ENCODE results near the gene BRCA2.
A peak's percentile ranks its signal among the peaks of the same experiment; 100 is the strongest.

Gene BRCA2

DNA sequence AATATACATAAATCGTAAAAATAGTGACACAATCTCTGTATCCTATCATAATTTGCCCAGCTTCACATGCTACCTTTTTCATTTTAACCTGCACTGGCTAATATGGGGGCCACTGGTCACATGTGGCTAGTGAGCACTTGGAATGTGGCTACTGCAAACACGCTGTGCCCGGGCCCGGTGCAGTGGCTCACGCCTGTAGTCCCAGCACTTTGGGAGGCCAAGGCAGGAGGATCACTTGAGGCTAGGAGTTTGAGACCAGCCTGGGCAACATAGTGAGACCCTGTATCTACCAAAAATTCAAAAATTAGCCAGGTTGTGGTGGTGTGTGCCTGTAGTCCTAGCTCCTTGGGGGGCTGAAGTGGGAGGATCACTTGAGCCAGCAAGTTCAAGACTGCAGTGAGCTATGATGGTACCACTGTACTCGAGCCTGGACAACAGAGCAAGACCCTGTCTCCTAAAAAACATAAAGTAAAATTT is 114.2 kb downstream of the BRCA2 start:
- no peaks in the 10 kb centered on the region for H3K27me3 ChIP-seq (replicated peaks; ENCODE audit: insufficient read depth, low read length)
- peak overlapping the region; percentile 92; the same call in 1 of the 2 replicates for H3K27ac ChIP-seq (ENCODE audit: low read length)
- TF ChIP-seq, protein P1, sequence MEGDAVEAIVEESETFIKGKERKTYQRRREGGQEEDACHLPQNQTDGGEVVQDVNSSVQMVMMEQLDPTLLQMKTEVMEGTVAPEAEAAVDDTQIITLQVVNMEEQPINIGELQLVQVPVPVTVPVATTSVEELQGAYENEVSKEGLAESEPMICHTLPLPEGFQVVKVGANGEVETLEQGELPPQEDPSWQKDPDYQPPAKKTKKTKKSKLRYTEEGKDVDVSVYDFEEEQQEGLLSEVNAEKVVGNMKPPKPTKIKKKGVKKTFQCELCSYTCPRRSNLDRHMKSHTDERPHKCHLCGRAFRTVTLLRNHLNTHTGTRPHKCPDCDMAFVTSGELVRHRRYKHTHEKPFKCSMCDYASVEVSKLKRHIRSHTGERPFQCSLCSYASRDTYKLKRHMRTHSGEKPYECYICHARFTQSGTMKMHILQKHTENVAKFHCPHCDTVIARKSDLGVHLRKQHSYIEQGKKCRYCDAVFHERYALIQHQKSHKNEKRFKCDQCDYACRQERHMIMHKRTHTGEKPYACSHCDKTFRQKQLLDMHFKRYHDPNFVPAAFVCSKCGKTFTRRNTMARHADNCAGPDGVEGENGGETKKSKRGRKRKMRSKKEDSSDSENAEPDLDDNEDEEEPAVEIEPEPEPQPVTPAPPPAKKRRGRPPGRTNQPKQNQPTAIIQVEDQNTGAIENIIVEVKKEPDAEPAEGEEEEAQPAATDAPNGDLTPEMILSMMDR (IDR thresholded peaks at IDR 0.05; ENCODE audit: low read length), result no peak
- no peak for TF ChIP-seq EZH2phosphoT487 (IDR thresholded peaks at IDR 0.05; ENCODE audit: low read length)
- no peak for TF ChIP-seq EZH2 (optimal IDR thresholded peaks at IDR 0.05; ENCODE audit: low read depth, low read length)
- no peak overlapping the region for H2AFZ ChIP-seq (ENCODE audit: low read length)
- peaks cover 23% of the 10 kb centered on the region for H3K4me1 ChIP-seq (ENCODE audit: low read length)
- no peaks in the 10 kb centered on the region for H3K9me2 ChIP-seq (replicated peaks; ENCODE audit: insufficient read depth, low read length)
- no peaks in the 10 kb centered on the region for H3K9me3 ChIP-seq (replicated peaks; ENCODE audit: insufficient read depth, low read length)
- peaks cover 22% of the 10 kb centered on the region for H3F3A ChIP-seq (ENCODE audit: insufficient read depth, low read length)
- H3K79me2 ChIP-seq (ENCODE audit: low read length), result peaks cover 40% of the 10 kb centered on the region
- no peaks in the 10 kb centered on the region for H4K20me1 ChIP-seq (ENCODE audit: insufficient read depth, low read length)
- no peaks in the 10 kb centered on the region for H3K36me3 ChIP-seq (replicated peaks; ENCODE audit: insufficient read depth, low read length)
- H3K9ac ChIP-seq (ENCODE audit: low read length), result no peak overlapping the region
- H3K4me3 ChIP-seq (ENCODE audit: low read length), result peak overlapping the region; percentile 72; the same call in 1 of the 2 replicates
- peak overlapping the region; percentile 85; the same call in 1 of the 2 replicates for H3K4me2 ChIP-seq (ENCODE audit: low read depth, low read length)
- no peak for DNase-seq

DNA sequence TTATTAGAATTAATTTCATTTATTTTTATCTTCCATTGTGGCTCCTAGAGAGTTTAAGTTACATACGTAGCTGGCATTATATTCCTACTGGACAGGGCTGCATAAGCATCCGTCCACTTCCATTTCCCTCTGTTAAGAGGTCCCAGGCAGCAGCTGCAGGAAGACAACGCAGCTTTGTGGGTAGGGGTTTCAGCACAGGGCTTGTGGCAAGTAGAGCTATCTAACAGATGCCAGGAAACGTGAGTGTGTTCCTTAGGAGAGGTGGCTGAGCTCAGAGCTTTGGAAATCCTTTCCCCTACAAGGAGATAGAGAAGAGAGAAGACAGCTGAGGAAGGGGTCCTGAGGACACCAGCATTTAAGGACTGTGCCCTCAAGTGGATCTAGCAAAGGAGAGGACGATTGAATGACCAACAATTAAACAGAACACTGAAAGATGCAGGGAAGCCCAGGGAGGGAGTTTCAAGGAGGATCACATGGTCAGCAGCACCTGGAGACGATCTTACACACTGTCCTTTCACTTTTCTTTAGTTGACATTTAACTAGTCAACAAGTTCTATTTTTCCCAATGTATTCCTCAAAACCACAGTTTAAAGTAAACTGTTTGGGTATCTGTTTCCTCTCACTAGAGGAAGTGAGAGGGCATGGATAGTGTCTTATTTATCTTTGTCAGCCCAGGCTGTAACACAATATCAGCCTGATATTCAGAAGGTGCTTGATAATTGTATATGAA is 114.9 kb downstream of the BRCA2 start:
- Histone ChIP-seq H3K79me2 (ENCODE audit: low read length) (peaks cover 33% of the 10 kb centered on the region), H3K27me3 (replicated peaks; ENCODE audit: insufficient read depth, low read length) (no peaks in the 10 kb centered on the region), H3F3A (ENCODE audit: insufficient read depth, low read length) (peaks cover 22% of the 10 kb centered on the region), H3K4me1 (ENCODE audit: low read length) (peaks cover 22% of the 10 kb centered on the region), H3K9me3 (replicated peaks; ENCODE audit: insufficient read depth, low read length) (no peaks in the 10 kb centered on the region), H3K4me3 (ENCODE audit: low read length) (peak overlapping the region; percentile 26; the same call in 1 of the 2 replicates), H4K20me1 (ENCODE audit: insufficient read depth, low read length) (no peaks in the 10 kb centered on the region), H3K9ac (ENCODE audit: low read length) (peak overlapping the region; percentile 26; the same call in 1 of the 2 replicates), H3K9me2 (replicated peaks; ENCODE audit: insufficient read depth, low read length) (no peaks in the 10 kb centered on the region), H3K36me3 (replicated peaks; ENCODE audit: insufficient read depth, low read length) (no peaks in the 10 kb centered on the region), H2AFZ (ENCODE audit: low read length) (no peak overlapping the region; the same call in 1 of the 2 replicates), H3K27ac (ENCODE audit: low read length) (peak overlapping the region; percentile 49; the same call in 1 of the 2 replicates), H3K4me2 (ENCODE audit: low read depth, low read length) (peak overlapping the region; percentile 85)
- peak; percentile 27 for DNase-seq
- no peak for TF ChIP-seq EZH2 (optimal IDR thresholded peaks at IDR 0.05; ENCODE audit: low read depth, low read length)
- TF ChIP-seq, protein P1 (IDR thresholded peaks at IDR 0.05; ENCODE audit: low read length), result no peak
- no peak for TF ChIP-seq EZH2phosphoT487 (IDR thresholded peaks at IDR 0.05; ENCODE audit: low read length)

DNA sequence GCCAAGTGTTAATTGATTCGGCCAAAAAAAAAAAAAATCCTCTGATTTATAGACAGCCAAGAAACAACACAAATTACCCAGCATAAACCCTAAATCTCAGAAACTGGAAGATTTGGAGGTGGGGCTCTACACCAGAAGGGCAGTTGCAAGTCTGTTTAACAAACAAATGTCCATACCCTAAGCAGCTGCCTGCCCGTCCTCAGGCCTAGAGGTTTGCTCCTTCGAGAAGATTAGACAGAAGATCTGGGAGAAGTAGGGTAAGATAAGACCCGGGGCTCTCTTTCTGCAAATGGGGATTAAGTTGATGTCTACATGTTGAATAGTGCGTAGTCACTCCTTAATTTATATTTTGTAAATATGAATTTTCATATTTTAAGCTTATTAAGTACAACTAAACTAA is 116.1 kb downstream of the BRCA2 start:
- TF ChIP-seq, protein P1 (IDR thresholded peaks at IDR 0.05; ENCODE audit: low read length), result no peak
- TF ChIP-seq EZH2phosphoT487 (IDR thresholded peaks at IDR 0.05; ENCODE audit: low read length) (no peak), EZH2 (optimal IDR thresholded peaks at IDR 0.05; ENCODE audit: low read depth, low read length) (no peak)
- Histone ChIP-seq H4K20me1 (ENCODE audit: insufficient read depth, low read length) (no peaks in the 10 kb centered on the region), H3K4me1 (ENCODE audit: low read length) (peaks cover 19% of the 10 kb centered on the region), H3K4me3 (ENCODE audit: low read length) (no peak overlapping the region), H3K9ac (ENCODE audit: low read length) (no peak overlapping the region), H2AFZ (ENCODE audit: low read length) (no peak overlapping the region), H3K9me3 (replicated peaks; ENCODE audit: insufficient read depth, low read length) (no peaks in the 10 kb centered on the region), H3K9me2 (replicated peaks; ENCODE audit: insufficient read depth, low read length) (no peaks in the 10 kb centered on the region), H3K4me2 (ENCODE audit: low read depth, low read length) (no peak overlapping the region), H3F3A (ENCODE audit: insufficient read depth, low read length) (peaks cover 17% of the 10 kb centered on the region), H3K27ac (ENCODE audit: low read length) (no peak overlapping the region), H3K79me2 (ENCODE audit: low read length) (peaks cover 21% of the 10 kb centered on the region), H3K27me3 (replicated peaks; ENCODE audit: insufficient read depth, low read length) (no peaks in the 10 kb centered on the region), H3K36me3 (replicated peaks; ENCODE audit: insufficient read depth, low read length) (no peaks in the 10 kb centered on the region)
- DNase-seq, result no peak
